Tibial artery (tissue), 4 donors: ENCODE results near the gene PRRT2.
A peak's percentile ranks its signal among the peaks of the same experiment; 100 is the strongest.
"Not testable (repeated sequence)": the region's sequence is repeated elsewhere in the genome, so short reads cannot be mapped to it uniquely, and the experiment has no call there.

Experiments
- DNase-seq, 2 donors: peaks; one replicate each; pipeline ENCODE4 v3.0.0-alpha.2; 2019
- H3K27ac ChIP-seq, 2 donors: fragments of 200-600 bp; sonication (generic) in 1 of 2; 1 replicate in 1 of 2; 2 replicates in 1 of 2; pipeline ENCODE4 v1.5.1; 2018 to 2019; ENCODE audit warnings: mild to moderate bottlenecking in 1 of 2
- H3K27me3 ChIP-seq, 2 donors: fragments of 200-600 bp; sonication (generic) in 1 of 2; one replicate each; pipeline versions ENCODE4 v1.5.1 to v1.6.0; 2016 to 2019
- H3K36me3 ChIP-seq, 3 donors: fragments of 200-600 bp; sonication (generic) in 2 of 3; one replicate each; pipeline ENCODE4 v1.5.1; 2016 to 2019; ENCODE audit warnings: mild to moderate bottlenecking in 2 of 3
- H3K4me1 ChIP-seq, 4 donors: fragments of 200-600 bp; sonication (generic) in 2 of 4; 1 replicate in 3 of 4; 2 replicates in 1 of 4; pipeline ENCODE4 v1.5.1; 2016 to 2019
- H3K4me3 ChIP-seq, 2 donors: fragments of 200-600 bp; sonication (generic) in 1 of 2; 1 replicate in 1 of 2; 2 replicates in 1 of 2; pipeline ENCODE4 v1.5.1; 2018 to 2019; ENCODE audit warnings: mild to moderate bottlenecking in 2 of 2
- H3K9me3 ChIP-seq, 3 donors: fragments of 200-600 bp; sonication (generic) in 1 of 3; one replicate each; pipeline ENCODE4 v1.5.1; 2016 to 2019
- CTCF ChIP-seq, 2 experiments: fragments of 200-600 bp in 1 of 2; fragments of 450-650 bp in 1 of 2; IDR thresholded peaks; one replicate each; pipeline ENCODE4 v1.5.1; 2017 to 2019; ENCODE audit warnings: antibody characterized with exemption in 2 of 2, mild to moderate bottlenecking in 1 of 2, moderate library complexity in 1 of 2
- intact Hi-C: fragments of 100-400 bp; cut with DNase I; formaldehyde crosslinking; loops from one replicate; pipeline ENCODE4 v1.15.0; 2023; ENCODE audit warnings: low total_unique reads

Gene PRRT2

DNA sequence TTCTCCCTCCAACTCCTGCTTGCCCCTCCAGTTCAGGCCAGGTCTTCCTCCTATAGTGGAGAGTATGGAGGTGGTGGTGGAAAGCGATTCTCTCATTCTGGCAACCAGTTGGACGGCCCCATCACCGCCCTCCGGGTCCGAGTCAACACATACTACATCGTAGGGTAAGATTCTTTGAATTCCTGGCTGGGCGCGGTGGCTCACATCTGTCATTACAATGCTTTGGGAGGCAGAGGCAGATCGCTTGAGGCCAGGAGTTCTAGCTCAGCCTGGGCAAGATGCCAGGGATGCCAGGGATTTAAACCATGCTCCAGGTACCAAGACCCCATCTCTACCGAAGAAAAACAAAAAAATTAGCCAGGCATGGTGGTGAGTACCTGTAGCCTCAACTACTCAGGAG lies 32.5 kb upstream of the PRRT2 start:
- intact Hi-C loops: no loop called here
- Histone ChIP-seq H3K27me3 (peaks cover 0 to 22% of the 10 kb centered on the region in 2 donors), H3K9me3 (no peaks in the 10 kb centered on the region), H3K27ac (no peak overlapping the region), H3K4me3 (no peak overlapping the region), H3K4me1 (no peaks in the 10 kb centered on the region), H3K36me3 (no peaks in the 10 kb centered on the region)
- TF ChIP-seq CTCF (IDR thresholded peaks at IDR 0.05): no peak
- DNase-seq: no peak

GRCh38 chr16:29783094-29783953 lies 28.7 kb upstream of the PRRT2 start:
- peaks cover 0 to 21% of the 10 kb centered on the region in 2 donors for H3K27me3 ChIP-seq
- H3K4me1 ChIP-seq, intact Hi-C loops, H3K9me3 ChIP-seq, H3K4me3 ChIP-seq, DNase-seq, H3K36me3 ChIP-seq, H3K27ac ChIP-seq: not testable (repeated sequence)

DNA sequence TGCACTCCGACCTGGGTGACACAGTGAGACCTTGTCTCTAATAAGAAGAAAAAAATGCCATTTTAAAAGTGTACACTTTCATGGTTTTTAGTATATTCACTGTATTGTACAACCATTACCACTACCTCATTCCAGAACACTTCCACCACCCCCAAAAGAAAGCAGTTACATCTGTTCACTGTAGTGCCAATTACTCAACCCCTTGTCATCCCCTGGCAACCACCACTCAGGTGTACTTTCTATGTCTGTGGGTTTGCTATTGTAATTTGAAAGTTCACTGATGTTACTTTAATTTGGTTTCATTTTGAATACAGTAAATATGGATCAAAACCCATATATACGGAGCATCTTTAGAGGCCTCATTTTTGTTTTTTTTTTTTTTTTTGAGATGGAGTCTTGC lies 27.8 kb upstream of the PRRT2 start:
- Histone ChIP-seq H3K4me1 (peaks cover 0 to 9% (median 4%) of the 10 kb centered on the region in 4 donors), H3K4me3 (no peak overlapping the region), H3K9me3 (no peaks in the 10 kb centered on the region), H3K36me3 (no peaks in the 10 kb centered on the region), H3K27ac (no peak overlapping the region), H3K27me3 (peaks cover 0 to 13% of the 10 kb centered on the region in 2 donors)
- intact Hi-C loops: no loop called here
- TF ChIP-seq CTCF (IDR thresholded peaks at IDR 0.05): no peak
- no peak for DNase-seq

GRCh38 chr16:29784901-29785500 lies 27.0 kb upstream of the PRRT2 start:
- peak overlapping the region; percentile 14 to 32 for H3K4me3 ChIP-seq
- peak; percentile 49 to 83 for DNase-seq
- intact Hi-C loops: no loop called here
- H3K36me3 ChIP-seq: no peaks in the 10 kb centered on the region
- peak; percentile 70 to 77 for TF ChIP-seq CTCF (IDR thresholded peaks at IDR 0.05)
- H3K27ac ChIP-seq: peak overlapping the region in 1 of 2 donors; percentile 5
- peaks cover 0 to 7% of the 10 kb centered on the region in 2 donors for H3K27me3 ChIP-seq
- H3K9me3 ChIP-seq: no peaks in the 10 kb centered on the region
- H3K4me1 ChIP-seq: peaks cover 0 to 14% (median 9%) of the 10 kb centered on the region in 4 donors

GRCh38 chr16:29787155-29787554 lies 24.8 kb upstream of the PRRT2 start:
- H3K27me3 ChIP-seq, H3K9me3 ChIP-seq, H3K27ac ChIP-seq, intact Hi-C loops, DNase-seq, H3K36me3 ChIP-seq, H3K4me3 ChIP-seq: not testable (repeated sequence)
- peaks cover 0 to 26% (median 22%) of the 10 kb centered on the region in 4 donors for H3K4me1 ChIP-seq

- H3K36me3 ChIP-seq: no peaks in the 10 kb centered on the region
- DNase-seq: peak in 1 of 2 donors; percentile 28
- intact Hi-C loops: no loop called here
- H3K27me3 ChIP-seq: no peaks in the 10 kb centered on the region
- H3K4me1 ChIP-seq: peaks cover 0 to 27% (median 24%) of the 10 kb centered on the region in 4 donors
- no peaks in the 10 kb centered on the region for H3K9me3 ChIP-seq
- H3K27ac ChIP-seq: peak overlapping the region; percentile 87 to 92
- TF ChIP-seq CTCF (IDR thresholded peaks at IDR 0.05): no peak
- H3K4me3 ChIP-seq: peak overlapping the region; percentile 77 to 78
These were observed 22.2 kb upstream of the PRRT2 start for GRCh38 chr16:29789775-29790182.
